ENCODE measurements around the gene KCNQ1.

Gene KCNQ1

DNA sequence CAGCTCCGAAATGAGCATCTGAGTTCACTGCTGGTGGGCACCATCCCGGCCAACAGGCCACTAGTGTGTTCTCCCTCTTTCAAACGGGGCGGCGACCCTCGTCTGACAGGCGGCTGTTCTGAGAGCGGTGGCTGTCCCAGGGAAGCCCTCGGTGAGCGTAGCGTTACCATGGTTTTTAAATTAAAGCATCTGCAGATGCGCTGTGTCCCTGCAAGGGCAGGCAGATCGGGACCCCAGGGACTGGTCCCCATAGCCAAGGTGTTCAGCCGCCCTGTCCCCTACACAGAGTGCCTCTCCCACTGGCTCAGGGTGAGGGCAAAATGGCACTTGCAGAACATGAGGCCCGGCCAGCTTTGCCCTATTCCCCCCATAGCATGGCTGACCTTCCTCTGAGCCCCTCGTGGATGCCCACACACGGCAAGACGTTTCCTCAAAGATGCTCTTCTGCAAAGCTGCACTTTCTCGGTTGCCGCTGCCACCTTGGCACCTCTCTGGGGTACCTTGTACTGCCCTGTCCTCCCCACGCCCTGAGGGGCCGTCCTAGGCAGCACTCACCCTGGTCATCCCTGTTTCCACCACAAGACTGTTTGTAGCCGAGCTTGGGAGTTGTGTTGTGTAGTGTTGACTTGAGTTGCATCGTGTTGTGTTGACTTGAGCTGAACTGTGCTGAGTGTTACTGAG is 306.9 kb downstream of the KCNQ1 start:
- no peak for DNase-seq

- DNase-seq, result no peak
These were observed 307.5 kb downstream of the KCNQ1 start for GRCh38 chr11:2752204-2752770.

DNA sequence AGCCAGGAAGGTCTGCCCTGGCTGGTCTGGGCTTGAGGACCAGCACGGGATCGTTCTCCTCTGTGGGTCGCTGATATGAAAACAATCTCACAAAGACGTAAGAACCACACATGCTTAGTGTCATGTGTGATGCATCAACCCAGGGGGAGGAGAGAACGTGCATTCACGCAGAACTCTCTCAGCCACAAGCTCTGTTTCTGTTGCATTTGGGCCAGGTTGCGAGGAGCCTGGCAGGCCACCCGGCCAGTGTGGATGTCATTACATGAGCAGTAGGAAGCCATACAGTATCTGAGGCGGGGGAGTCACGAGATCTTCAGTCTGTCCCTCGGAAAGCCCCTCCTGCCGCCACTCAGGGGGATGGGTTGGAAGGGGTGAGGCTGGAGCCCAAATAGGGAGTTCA is 308.1 kb downstream of the KCNQ1 start:
- no peak for DNase-seq

- no peak for DNase-seq
These were observed 309.2 kb downstream of the KCNQ1 start for GRCh38 chr11:2754008-2754407.

DNA sequence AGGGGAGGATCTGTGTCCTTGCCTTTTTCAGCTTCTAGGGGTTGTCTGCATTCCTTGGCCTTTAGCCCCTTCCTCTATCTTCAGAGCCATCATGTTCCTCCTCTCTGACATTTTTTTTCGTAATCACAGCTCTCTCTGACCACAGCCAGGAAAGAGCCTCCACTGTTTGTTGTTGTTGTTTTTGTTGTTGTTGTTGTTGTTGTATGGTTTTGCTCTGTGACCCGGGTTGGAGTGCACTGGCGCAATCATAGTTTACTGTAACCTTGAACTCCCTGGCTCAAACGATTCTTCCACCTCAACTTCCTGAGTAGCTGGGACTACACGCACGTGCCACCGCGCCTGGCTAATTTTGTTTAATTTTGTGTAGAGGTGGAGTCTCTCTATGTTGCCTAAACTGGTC is 310.3 kb downstream of the KCNQ1 start:
- DNase-seq, result no peak

- DNase-seq, result no peak
These were observed 313.9 kb downstream of the KCNQ1 start for GRCh38 chr11:2758751-2759150.

DNA sequence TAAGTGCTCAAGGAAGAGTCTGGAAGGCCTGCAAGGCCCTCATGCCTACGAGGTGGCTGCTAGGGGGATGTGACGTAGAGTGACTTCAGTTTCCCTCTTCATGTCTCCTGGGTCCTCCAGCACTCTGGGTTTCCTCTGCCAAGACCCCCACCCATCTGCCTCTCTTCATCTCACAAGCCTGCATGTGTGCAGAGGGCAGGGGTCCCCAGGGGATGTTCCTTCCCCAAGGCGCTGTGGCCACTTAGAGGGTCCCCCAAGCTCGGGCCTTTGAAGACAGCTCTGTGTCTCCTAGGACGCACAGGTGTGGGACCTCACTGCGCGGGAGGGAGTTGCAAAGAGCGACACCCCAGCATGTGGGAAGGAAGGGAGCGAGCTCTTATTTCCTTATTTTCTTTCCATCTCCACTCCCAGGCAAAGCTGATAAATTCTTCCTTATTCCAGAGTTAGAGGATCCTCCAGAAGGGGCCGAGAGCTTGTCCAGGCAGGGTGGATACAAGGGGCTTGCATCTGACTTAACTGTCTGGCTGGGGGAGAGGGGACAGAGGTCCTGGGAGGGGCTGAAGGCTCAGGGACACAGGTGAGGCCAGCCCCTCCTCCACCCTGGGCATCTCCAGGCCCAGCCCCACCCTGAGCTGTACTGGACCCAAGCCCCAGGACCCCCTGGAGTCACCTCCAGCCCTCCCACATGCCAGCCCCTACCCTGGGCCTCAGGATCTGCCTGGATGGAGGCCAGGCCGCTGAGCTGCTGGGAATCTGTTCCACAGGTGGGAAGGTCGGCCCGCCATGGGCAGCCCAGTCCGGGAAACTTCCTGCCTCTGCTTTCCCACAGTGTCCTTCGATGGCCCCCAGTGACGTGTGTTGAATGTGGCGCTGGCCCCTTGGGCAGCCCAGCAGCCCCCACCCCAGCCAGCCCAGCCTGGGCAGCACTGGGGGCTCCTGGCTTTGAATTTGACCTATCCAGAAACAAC is 314.7 kb downstream of the KCNQ1 start:
- DNase-seq, result no peak

GRCh38 chr11:2760196-2760871 is 315.5 kb downstream of the KCNQ1 start:
- DNase-seq, result no peak

DNA sequence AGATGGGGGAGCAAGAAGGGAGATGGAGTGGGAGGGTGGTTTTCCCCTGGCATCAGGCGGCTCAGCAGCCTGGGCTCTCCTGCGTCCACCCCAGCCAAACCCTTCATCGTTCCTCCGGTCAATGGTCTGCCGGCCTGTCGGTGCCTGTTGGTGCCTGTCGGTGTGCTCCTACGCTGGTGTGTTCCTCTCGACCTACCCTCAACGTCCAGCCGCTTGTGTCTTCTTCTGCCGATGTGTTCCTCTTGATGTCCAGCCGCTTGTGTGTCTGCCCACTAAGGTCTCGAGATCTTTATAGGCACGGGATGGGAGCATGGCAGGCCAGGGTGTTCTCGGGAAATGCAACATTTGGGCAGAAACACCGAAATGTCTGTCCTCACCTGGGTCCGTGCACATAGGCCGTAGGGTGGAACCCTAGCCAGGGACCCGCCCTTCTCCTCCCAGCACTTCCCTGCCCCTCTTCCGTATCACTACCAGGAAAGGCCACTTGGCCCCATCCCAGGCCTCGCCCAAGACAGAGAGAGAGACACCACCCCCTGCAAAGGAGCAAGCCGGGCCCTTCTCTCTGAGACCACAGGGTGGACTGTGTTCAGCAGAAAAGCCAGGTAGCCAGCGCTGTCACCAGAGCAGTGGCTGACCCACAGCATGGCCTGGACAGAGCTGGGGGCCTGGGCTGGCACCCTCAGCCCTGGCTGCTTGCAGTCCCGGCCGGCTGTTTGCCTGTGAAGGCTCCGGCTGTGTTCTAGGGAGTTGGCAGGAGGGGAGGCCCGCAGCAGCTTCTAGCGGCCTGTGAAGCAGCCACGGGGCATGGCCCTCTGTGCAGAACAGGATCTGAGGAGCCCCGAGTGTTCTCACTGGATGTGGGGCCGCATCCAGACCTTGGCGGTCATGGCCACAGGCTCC is 316.6 kb downstream of the KCNQ1 start:
- DNase-seq, result no peak

GRCh38 chr11:2762031-2762380 is 317.2 kb downstream of the KCNQ1 start:
- DNase-seq, result no peak

- peak in 1 of 2 donors; percentile 9 for DNase-seq
These were observed 317.6 kb downstream of the KCNQ1 start for GRCh38 chr11:2762451-2762850.

DNA sequence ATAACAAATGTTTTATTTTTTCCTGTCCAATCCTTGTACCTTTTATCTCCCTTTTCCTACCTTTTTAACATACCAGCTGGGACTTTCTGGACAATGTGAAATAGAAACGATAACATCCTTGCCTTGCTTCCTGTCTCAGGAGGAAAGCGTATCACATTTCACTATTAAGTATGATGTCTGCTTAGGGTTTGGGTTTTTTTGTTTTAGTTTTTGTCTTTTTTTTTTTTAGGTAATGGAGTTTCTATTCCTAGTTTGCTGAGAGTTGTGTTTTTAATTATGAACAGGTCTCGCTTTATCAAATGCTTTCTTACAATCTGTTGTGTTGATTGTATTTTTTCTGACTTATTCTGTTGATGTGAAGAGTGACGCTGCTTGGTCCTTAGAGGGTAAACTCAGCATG is 319.2 kb downstream of the KCNQ1 start:
- DNase-seq, result no peak

DNA sequence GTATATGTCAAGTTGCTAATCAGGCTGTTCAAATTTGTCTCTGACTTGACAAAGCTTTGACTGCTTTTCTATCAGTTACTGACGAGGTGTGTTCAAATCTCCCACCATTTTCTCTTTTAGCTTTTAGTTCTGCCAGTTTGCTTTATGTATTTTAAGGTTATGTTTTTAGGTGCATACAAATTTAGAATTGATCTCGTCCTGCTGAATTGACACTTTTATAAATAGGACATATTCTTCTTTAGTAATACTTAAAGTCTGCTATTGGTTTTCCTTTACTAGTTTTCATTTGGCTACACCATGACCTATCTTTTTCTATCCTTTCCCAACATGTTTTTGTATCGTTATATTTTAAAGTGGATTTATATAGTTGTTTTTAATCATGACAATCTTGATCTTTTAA is 320.7 kb downstream of the KCNQ1 start:
- DNase-seq, result no peak

GRCh38 chr11:2766166-2766565 is 321.4 kb downstream of the KCNQ1 start:
- DNase-seq, result peak in 1 of 2 donors; percentile 6

GRCh38 chr11:2767071-2767470 is 322.3 kb downstream of the KCNQ1 start:
- peak in 1 of 2 donors; percentile 1 for DNase-seq

GRCh38 chr11:2767801-2768200 is 323.0 kb downstream of the KCNQ1 start:
- DNase-seq, result peak in 1 of 2 donors; percentile 1

DNA sequence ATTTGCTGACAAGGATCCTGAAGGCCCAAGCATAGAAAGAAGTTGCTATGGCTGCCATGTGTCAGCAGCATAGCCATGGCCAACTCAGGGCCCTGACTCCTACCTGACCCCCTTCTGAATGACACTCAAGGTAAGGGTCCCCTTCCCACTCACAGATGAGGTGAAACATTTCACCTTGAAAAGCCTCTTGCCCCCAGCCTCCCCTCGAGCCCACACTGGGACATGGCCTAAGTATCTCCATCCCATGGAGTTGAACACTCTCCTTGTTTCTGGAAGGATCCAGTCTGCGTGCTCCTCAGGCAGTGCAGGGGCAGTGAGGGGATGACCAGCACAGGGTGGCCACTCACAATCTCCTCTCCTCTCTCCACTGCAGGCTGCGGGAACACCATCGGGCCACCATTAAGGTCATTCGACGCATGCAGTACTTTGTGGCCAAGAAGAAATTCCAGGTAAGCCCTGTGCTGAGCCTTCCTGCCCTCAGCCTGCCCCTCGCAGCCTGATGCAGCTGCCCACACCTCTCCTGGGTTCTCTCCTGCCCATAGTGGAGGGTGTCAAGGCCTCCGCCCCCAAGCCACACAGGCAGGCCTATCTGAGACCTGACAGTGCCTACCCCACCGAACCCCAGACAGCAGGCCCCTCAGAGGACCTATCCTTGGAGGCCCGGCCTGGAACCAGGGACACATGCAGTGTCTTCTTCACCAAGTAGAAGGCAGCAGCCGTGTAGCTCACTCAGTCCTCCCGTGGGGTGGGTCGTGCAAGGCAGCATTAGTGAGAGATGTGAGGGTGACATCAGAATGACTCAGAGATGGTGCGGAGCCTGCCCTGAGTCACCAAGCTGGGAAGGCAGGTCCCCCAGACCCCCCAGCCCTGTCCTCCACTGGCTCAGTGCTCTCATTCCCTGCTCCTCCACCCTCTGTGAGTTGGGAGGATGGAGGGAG is 323.9 kb downstream of the KCNQ1 start:
- peak; percentile 16 to 21 for DNase-seq

DNA sequence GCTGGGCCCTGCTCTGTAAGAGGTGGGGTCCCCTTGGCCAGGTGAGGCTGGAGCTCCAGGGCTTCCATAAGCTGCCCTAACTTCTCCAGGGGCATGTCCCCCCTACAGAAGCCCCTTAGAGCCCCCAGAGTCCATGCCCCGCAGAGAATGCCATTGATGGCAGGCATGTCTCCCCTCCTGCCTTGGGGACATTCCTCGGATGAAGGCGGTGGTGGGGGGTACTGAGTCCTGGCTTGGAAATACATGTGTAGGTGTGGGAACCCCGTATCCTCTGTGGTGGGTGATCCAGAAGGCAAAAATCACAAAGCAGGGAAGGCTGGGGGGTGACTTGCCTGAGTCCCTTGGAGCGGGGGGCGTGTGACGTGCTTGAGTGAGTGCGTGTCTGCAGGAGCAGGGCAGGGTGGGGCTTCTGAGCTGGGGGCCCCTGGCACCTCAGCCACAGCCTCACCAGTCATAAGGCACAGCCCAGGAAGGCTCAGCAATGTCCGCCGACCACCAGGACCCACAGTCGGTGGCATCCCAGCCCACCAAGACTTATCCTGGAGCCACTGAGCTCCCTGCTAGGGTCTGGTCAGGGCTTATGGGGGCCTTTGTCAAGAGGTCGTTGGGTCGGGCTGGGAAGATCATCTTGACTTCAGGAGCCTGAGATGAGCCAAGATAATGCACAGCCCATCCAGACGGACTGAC is 324.7 kb downstream of the KCNQ1 start:
- DNase-seq, result peak in 1 of 2 donors; percentile 5

DNA sequence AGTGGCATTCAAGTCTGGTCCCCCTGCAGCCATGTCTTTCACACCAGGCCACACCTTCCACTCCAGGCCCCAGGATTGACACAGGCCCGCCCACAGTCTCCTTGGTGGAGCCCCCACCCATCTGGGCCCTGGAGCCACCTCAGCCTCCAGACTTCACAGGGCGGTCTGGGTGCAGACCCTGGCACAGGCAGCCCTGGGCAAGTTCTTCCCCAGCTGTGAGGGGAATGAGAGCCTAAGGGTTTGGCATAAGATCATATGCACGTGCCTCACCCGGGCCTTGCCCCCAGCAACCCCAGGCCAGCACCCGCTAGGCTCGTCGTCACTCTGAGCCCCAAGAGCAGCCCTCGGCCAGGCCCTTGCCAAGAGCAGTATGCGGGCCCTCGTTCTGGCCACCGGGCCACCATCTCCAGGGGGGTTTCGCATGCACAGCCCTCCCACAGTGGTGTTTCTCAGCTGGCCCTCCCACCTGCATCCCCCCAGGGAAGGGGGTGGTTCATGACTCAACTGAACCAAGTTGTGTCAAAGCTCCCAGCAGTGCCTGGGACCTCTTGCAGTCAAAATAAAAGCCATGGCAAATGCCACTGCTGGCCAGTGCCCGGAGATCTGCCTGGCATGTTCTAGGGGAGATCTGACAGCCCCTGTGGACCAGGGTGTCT is 325.4 kb downstream of the KCNQ1 start:
- peak in 1 of 2 donors; percentile 11 for DNase-seq
